SK-N-SH (cell line): ENCODE data around the gene CCDC87.

Experiments
- CTCF ChIP-seq: fragments of 200-600 bp; sonication (generic); IDR thresholded peaks from 2 replicates; pipeline ENCODE4 v1.6.1; 2017; ENCODE audit warnings: antibody characterized with exemption, mild to moderate bottlenecking, moderate library complexity
- EZH2phosphoT487 ChIP-seq: fragments of 200-600 bp; sonication (generic); IDR thresholded peaks from 2 replicates; pipeline ENCODE4 v1.6.1; 2017; ENCODE audit warnings: low read depth, mixed run types, mild to moderate bottlenecking, antibody characterized with exemption, moderate library complexity, borderline replicate concordance
- GABPA ChIP-seq: IDR thresholded peaks from 2 replicates; pipeline ENCODE4 v1.4.0; 2012; ENCODE audit warnings: low read depth, mild to moderate bottlenecking
- JUND ChIP-seq: IDR thresholded peaks from 2 replicates; pipeline ENCODE4 v1.4.0; 2012
- MAX ChIP-seq: IDR thresholded peaks from 2 replicates; pipeline ENCODE4 v1.4.0; 2012; ENCODE audit warnings: low read depth
- RCOR1 ChIP-seq: fragments of 150-350 bp; IDR thresholded peaks from 2 replicates; pipeline ENCODE4 v1.6.1; 2017; ENCODE audit warnings: antibody characterized with exemption, low read length
- SIN3A ChIP-seq: IDR thresholded peaks from 2 replicates; pipeline ENCODE4 v1.6.1; 2012; ENCODE audit warnings: low read depth, mild to moderate bottlenecking, low read length, moderate library complexity, borderline replicate concordance
- SMC3 ChIP-seq: IDR thresholded peaks from 2 replicates; pipeline ENCODE4 v1.6.1; 2012; ENCODE audit warnings: low read depth, low read length, improper control_type of control experiment
- YY1 ChIP-seq: IDR thresholded peaks from 2 replicates; pipeline ENCODE4 v1.4.0; 2012; ENCODE audit warnings: low read depth, mild to moderate bottlenecking

- TF ChIP-seq SMC3 (no peak), CTCF (no peak), GABPA (no peak), RCOR1 (no peak), MAX (no peak), JUND (no peak), EZH2phosphoT487 (no peak), YY1 (no peak), SIN3A (no peak)
Measured at GRCh38 chr11:66559142-66559865, 33.6 kb downstream of the CCDC87 start.
